ENCODE data around the gene DLG2.

The DLG2 gene

GRCh38 chr11:83689144-83689780 lies 1937.9 kb downstream of the DLG2 start:
- Histone ChIP-seq H4K20me1 (ENCODE audit: insufficient read depth, low read length) (no peaks in the 10 kb centered on the region), H3K4me1 (ENCODE audit: insufficient read depth, low read length, severe bottlenecking) (peaks cover 19% of the 10 kb centered on the region), H3K36me3 (ENCODE audit: insufficient read depth, low read length) (no peaks in the 10 kb centered on the region), H3K27me3 (ENCODE audit: insufficient read depth, low read length) (no peaks in the 10 kb centered on the region), H3K9ac (ENCODE audit: low read length) (no peak overlapping the region), H3K79me2 (ENCODE audit: insufficient read depth, low read length) (no peaks in the 10 kb centered on the region), H3K9me3 (ENCODE audit: low read length) (no peaks in the 10 kb centered on the region), H2AFZ (ENCODE audit: low read length) (no peak overlapping the region), H3F3A (ENCODE audit: insufficient read depth, low read length) (no peaks in the 10 kb centered on the region), H3K9me2 (ENCODE audit: low read depth, low read length) (no peaks in the 10 kb centered on the region), H3K4me2 (ENCODE audit: low read length) (no peak overlapping the region), H3K27ac (ENCODE audit: low read depth, low read length, poor library complexity, severe bottlenecking) (no peak overlapping the region), H3K4me3 (ENCODE audit: low read depth, low read length, poor library complexity, severe bottlenecking) (no peak overlapping the region)
- TF ChIP-seq EZH2 (IDR thresholded peaks at IDR 0.05; ENCODE audit: borderline replicate concordance, low read length), result no peak
- no peak for TF ChIP-seq CTCF (IDR thresholded peaks at IDR 0.05; ENCODE audit: low read length)

- Histone ChIP-seq H3K4me3 (ENCODE audit: low read depth, low read length, poor library complexity, severe bottlenecking) (no peak overlapping the region), H4K20me1 (ENCODE audit: insufficient read depth, low read length) (no peaks in the 10 kb centered on the region), H3K27me3 (ENCODE audit: insufficient read depth, low read length) (no peaks in the 10 kb centered on the region), H2AFZ (ENCODE audit: low read length) (no peak overlapping the region), H3K79me2 (ENCODE audit: insufficient read depth, low read length) (no peaks in the 10 kb centered on the region), H3K9me3 (ENCODE audit: low read length) (no peaks in the 10 kb centered on the region), H3K4me2 (ENCODE audit: low read length) (peak overlapping the region; percentile 9; the same call in 1 of the 2 replicates), H3K27ac (ENCODE audit: low read depth, low read length, poor library complexity, severe bottlenecking) (no peak overlapping the region), H3K9ac (ENCODE audit: low read length) (no peak overlapping the region), H3K9me2 (ENCODE audit: low read depth, low read length) (no peaks in the 10 kb centered on the region), H3K4me1 (ENCODE audit: insufficient read depth, low read length, severe bottlenecking) (peaks cover 32% of the 10 kb centered on the region), H3F3A (ENCODE audit: insufficient read depth, low read length) (no peaks in the 10 kb centered on the region), H3K36me3 (ENCODE audit: insufficient read depth, low read length) (no peaks in the 10 kb centered on the region)
- TF ChIP-seq EZH2 (IDR thresholded peaks at IDR 0.05; ENCODE audit: borderline replicate concordance, low read length), result no peak
- peak; percentile 36; the same call in 1 of the 2 replicates for TF ChIP-seq CTCF (IDR thresholded peaks at IDR 0.05; ENCODE audit: low read length)
These were observed 1939.4 kb downstream of the DLG2 start for GRCh38 chr11:83687787-83688186.

GRCh38 chr11:83685730-83686129 lies 1941.4 kb downstream of the DLG2 start:
- H3K27ac ChIP-seq (ENCODE audit: low read depth, low read length, poor library complexity, severe bottlenecking), result no peak overlapping the region
- peaks cover 40% of the 10 kb centered on the region for H3K4me1 ChIP-seq (ENCODE audit: insufficient read depth, low read length, severe bottlenecking)
- H3K36me3 ChIP-seq (ENCODE audit: insufficient read depth, low read length), result no peaks in the 10 kb centered on the region
- no peak overlapping the region for H3K9ac ChIP-seq (ENCODE audit: low read length)
- H3F3A ChIP-seq (ENCODE audit: insufficient read depth, low read length), result no peaks in the 10 kb centered on the region
- no peak overlapping the region for H3K4me3 ChIP-seq (ENCODE audit: low read depth, low read length, poor library complexity, severe bottlenecking)
- no peak for TF ChIP-seq CTCF (IDR thresholded peaks at IDR 0.05; ENCODE audit: low read length)
- no peak for TF ChIP-seq EZH2 (IDR thresholded peaks at IDR 0.05; ENCODE audit: borderline replicate concordance, low read length)
- no peaks in the 10 kb centered on the region for H4K20me1 ChIP-seq (ENCODE audit: insufficient read depth, low read length)
- H2AFZ ChIP-seq (ENCODE audit: low read length), result no peak overlapping the region
- H3K79me2 ChIP-seq (ENCODE audit: insufficient read depth, low read length), result peaks cover 9% of the 10 kb centered on the region
- H3K9me2 ChIP-seq (ENCODE audit: low read depth, low read length), result no peaks in the 10 kb centered on the region
- H3K9me3 ChIP-seq (ENCODE audit: low read length), result no peaks in the 10 kb centered on the region
- no peak overlapping the region for H3K4me2 ChIP-seq (ENCODE audit: low read length)
- no peaks in the 10 kb centered on the region for H3K27me3 ChIP-seq (ENCODE audit: insufficient read depth, low read length)

Data from OCI-LY1 (cell line).